Ascending aorta (tissue), 2 donors: ENCODE results near the gene PTPRE. TPM values are rescaled to one million over a fixed set of nuclear protein-coding genes. Genes with fewer than 3 reads are reported as not detected.

Source experiments
- DNase-seq, 2 donors: peaks; one replicate each; pipeline ENCODE4 v3.0.0-alpha.2; 2019; ENCODE audit warnings: low spot score in 2 of 2
- H3K27ac ChIP-seq, 2 donors: fragments of 200-600 bp; sonication (generic); one replicate each; pipeline ENCODE4 v1.5.1; 2016 to 2017; ENCODE audit warnings: mild to moderate bottlenecking in 1 of 2
- H3K27me3 ChIP-seq: fragments of 200-600 bp; sonication (generic); one replicate; pipeline ENCODE4 v1.5.1; 2017
- H3K36me3 ChIP-seq, 2 donors: fragments of 200-600 bp; sonication (generic); one replicate each; pipeline ENCODE4 v1.5.1; 2016
- H3K4me1 ChIP-seq, 2 donors: fragments of 200-600 bp; sonication (generic); one replicate each; pipeline ENCODE4 v1.5.1; 2016 to 2017; ENCODE audit warnings: mild to moderate bottlenecking in 1 of 2
- H3K4me3 ChIP-seq, 2 donors: fragments of 200-600 bp; sonication (generic); one replicate each; pipeline ENCODE4 v1.5.1; 2016 to 2017; ENCODE audit warnings: mild to moderate bottlenecking in 1 of 2
- H3K9me3 ChIP-seq, 2 donors: fragments of 200-600 bp; sonication (generic); one replicate each; pipeline ENCODE4 v1.5.1; 2016
- intact Hi-C: fragments of 100-400 bp; cut with DNase I; formaldehyde crosslinking; loops from one replicate; pipeline ENCODE4 v1.15.1; 2023
- total RNA-seq: library from RNA; depleted of rRNA; stranded (reverse); fragments of >200 nt; gene quantifications from one replicate; pipeline ENCODE4 v1.1.0, GENCODE V29; 2016
- TF ChIP-seq, protein P1 (sequence below), 3 experiments: fragments of 200-600 bp in 2 of 3; fragments of 450-650 bp in 1 of 3; sonication (generic) in 2 of 3; IDR thresholded peaks; one replicate each; pipeline ENCODE4 v1.5.1; 2016 to 2019; ENCODE audit warnings: antibody characterized with exemption in 3 of 3, mild to moderate bottlenecking in 1 of 3, moderate library complexity in 1 of 3

The PTPRE gene
- total RNA-seq, 1 donor from 2014 or later, result 14.5 TPM

- TF ChIP-seq, protein P1, sequence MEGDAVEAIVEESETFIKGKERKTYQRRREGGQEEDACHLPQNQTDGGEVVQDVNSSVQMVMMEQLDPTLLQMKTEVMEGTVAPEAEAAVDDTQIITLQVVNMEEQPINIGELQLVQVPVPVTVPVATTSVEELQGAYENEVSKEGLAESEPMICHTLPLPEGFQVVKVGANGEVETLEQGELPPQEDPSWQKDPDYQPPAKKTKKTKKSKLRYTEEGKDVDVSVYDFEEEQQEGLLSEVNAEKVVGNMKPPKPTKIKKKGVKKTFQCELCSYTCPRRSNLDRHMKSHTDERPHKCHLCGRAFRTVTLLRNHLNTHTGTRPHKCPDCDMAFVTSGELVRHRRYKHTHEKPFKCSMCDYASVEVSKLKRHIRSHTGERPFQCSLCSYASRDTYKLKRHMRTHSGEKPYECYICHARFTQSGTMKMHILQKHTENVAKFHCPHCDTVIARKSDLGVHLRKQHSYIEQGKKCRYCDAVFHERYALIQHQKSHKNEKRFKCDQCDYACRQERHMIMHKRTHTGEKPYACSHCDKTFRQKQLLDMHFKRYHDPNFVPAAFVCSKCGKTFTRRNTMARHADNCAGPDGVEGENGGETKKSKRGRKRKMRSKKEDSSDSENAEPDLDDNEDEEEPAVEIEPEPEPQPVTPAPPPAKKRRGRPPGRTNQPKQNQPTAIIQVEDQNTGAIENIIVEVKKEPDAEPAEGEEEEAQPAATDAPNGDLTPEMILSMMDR (IDR thresholded peaks at IDR 0.05), result no peak
- Histone ChIP-seq H3K4me3 (no peak overlapping the region), H3K36me3 (no peaks in the 10 kb centered on the region), H3K27me3 (no peaks in the 10 kb centered on the region), H3K4me1 (no peaks in the 10 kb centered on the region), H3K9me3 (no peaks in the 10 kb centered on the region), H3K27ac (no peak overlapping the region)
- intact Hi-C loops, result no loop called here
- DNase-seq, result no peak
These were observed 32.0 kb upstream of the PTPRE start for GRCh38 chr10:127874671-127875448.

- Histone ChIP-seq H3K27ac (no peak overlapping the region), H3K36me3 (no peaks in the 10 kb centered on the region), H3K4me1 (no peaks in the 10 kb centered on the region), H3K27me3 (no peaks in the 10 kb centered on the region), H3K4me3 (no peak overlapping the region), H3K9me3 (no peaks in the 10 kb centered on the region)
- intact Hi-C loops, result no loop called here
- no peak for DNase-seq
- TF ChIP-seq, protein P1 (IDR thresholded peaks at IDR 0.05), result no peak
These were observed 31.5 kb upstream of the PTPRE start for GRCh38 chr10:127875449-127875765.

DNA sequence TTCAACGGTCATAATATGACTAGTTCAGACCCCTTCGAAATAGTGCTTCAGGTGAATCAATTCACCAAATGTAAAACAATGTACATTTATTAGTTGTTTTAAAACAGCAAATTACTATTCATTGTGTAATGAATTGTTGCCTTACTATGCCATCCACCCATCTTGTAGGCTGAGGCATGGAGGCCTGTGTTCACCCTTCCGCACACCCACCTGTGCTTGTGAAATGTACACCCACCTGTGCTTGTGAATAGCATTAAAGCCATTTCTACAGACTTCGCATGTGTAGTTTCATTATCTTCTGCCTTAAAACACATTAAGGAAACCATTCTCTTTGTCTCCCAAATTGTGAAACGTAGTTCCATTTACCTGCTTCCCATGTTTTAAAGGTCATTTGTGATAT, 31.0 kb upstream of the PTPRE start:
- intact Hi-C loops, result no loop called here
- no peaks in the 10 kb centered on the region for H3K9me3 ChIP-seq
- no peaks in the 10 kb centered on the region for H3K27me3 ChIP-seq
- no peak overlapping the region for H3K27ac ChIP-seq
- DNase-seq, result no peak
- no peak overlapping the region for H3K4me3 ChIP-seq
- no peaks in the 10 kb centered on the region for H3K4me1 ChIP-seq
- H3K36me3 ChIP-seq, result no peaks in the 10 kb centered on the region
- TF ChIP-seq, protein P1 (IDR thresholded peaks at IDR 0.05), result no peak

DNA sequence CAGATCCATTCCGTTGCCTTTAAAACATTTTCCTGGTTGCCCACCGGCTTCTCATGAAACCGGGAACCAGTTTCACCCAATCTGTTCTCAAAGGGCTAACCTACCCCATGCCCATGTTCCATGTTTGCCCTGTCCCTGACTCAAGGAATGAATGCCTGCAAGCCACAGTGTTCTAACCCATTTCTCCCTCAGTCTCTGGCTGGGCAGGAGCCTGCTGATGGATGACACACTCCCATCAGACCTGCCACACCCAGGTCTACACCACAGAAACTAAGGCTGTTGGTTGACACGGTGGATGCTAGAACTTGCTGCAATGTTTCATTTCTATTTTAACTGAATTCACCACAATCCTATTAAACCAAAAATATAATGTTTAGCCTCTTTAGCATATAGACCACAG, 29.8 kb upstream of the PTPRE start:
- DNase-seq, result no peak
- intact Hi-C loops, result no loop called here

DNA sequence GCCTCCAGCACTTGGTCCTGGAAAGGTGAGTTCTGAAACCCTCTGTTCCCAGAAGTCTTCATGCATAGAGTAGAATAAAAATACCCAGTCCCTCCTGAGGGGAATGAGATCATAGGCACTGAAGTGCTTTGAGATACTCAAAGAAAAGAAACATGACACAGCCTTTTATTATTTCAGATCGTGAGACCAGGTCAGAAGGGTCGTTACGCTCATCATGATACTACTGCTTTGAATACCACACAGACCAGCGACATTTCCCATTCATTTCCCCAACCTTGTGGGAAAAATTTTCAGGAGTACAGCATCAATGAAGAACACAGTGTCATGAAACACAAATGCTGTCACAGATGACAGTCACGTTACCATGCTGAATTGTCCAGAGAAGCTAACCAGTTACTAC, 29.2 kb upstream of the PTPRE start:
- Histone ChIP-seq H3K27ac (no peak overlapping the region), H3K27me3 (no peaks in the 10 kb centered on the region), H3K36me3 (no peaks in the 10 kb centered on the region), H3K4me1 (no peaks in the 10 kb centered on the region), H3K9me3 (no peaks in the 10 kb centered on the region), H3K4me3 (no peak overlapping the region)
- no peak for DNase-seq
- intact Hi-C loops, result no loop called here
- TF ChIP-seq, protein P1 (IDR thresholded peaks at IDR 0.05), result no peak

More for the DNA sequence above, 29.8 kb upstream of the PTPRE start:
- Histone ChIP-seq H3K36me3 (no peaks in the 10 kb centered on the region), H3K9me3 (no peaks in the 10 kb centered on the region), H3K4me1 (no peaks in the 10 kb centered on the region), H3K4me3 (no peak overlapping the region), H3K27me3 (no peaks in the 10 kb centered on the region), H3K27ac (no peak overlapping the region)
- TF ChIP-seq, protein P1 (IDR thresholded peaks at IDR 0.05), result no peak
